Uterus (tissue), 4 donors: ENCODE results near the gene S100A4. TPM values are rescaled to one million over a fixed set of nuclear protein-coding genes. Genes with fewer than 3 reads are reported as not detected.

Experiments
- DNase-seq, 2 donors: peaks; one replicate each; pipeline ENCODE4 v3.0.0-alpha.2; 2019 to 2020
- H3K27ac ChIP-seq, 2 donors: fragments of 200-600 bp; sonication (generic); 1 replicate in 1 of 2; 2 replicates in 1 of 2; pipeline ENCODE4 v1.5.1; 2016 to 2018
- H3K27me3 ChIP-seq, 2 donors: fragments of 200-600 bp; sonication (generic); one replicate each; pipeline ENCODE4 v1.5.1; 2018 to 2019; ENCODE audit warnings: control low read depth in 1 of 2
- H3K36me3 ChIP-seq, 2 donors: fragments of 200-600 bp; sonication (generic); one replicate each; pipeline ENCODE4 v1.5.1; 2019; ENCODE audit warnings: control low read depth in 1 of 2
- H3K4me1 ChIP-seq, 2 donors: fragments of 200-600 bp; sonication (generic); one replicate each; pipeline ENCODE4 v1.5.1; 2018 to 2019; ENCODE audit warnings: control low read depth in 1 of 2
- H3K4me3 ChIP-seq, 2 donors: fragments of 200-600 bp; sonication (generic); 1 replicate in 1 of 2; 2 replicates in 1 of 2; pipeline ENCODE4 v1.5.1; 2018 to 2019; ENCODE audit warnings: mild to moderate bottlenecking in 1 of 2
- H3K9me3 ChIP-seq, 2 donors: fragments of 200-600 bp; sonication (generic); one replicate each; pipeline ENCODE4 v1.5.1; 2019; ENCODE audit warnings: control low read depth in 1 of 2
- POLR2A ChIP-seq, 2 donors: fragments of 450-650 bp; IDR thresholded peaks; one replicate each; pipeline ENCODE4 v1.6.1; 2016; ENCODE audit warnings: antibody characterized with exemption in 2 of 2, mild to moderate bottlenecking in 1 of 2, moderate library complexity in 1 of 2
- intact Hi-C: fragments of 100-400 bp; cut with DNase I; formaldehyde crosslinking; loops from one replicate; pipeline ENCODE4 v1.15.1; 2023; ENCODE audit warnings: low total_unique reads
- total RNA-seq, 4 donors: library from RNA; depleted of rRNA in 3 of 4; stranded (reverse); fragments of >200 nt in 3 of 4; gene quantifications; one replicate each; pipeline versions ENCODE4 v1.1.0 to v1.2.4, GENCODE V29; 2014 to 2023
- TF ChIP-seq, protein P1 (sequence below), 4 experiments: fragments of 200-600 bp in 2 of 4; fragments of 450-650 bp in 2 of 4; sonication (generic) in 2 of 4; IDR thresholded peaks; one replicate each; pipeline ENCODE4 v1.5.1; 2016 to 2019; ENCODE audit warnings: antibody characterized with exemption in 4 of 4, mild to moderate bottlenecking in 2 of 4, moderate library complexity in 1 of 4
- donor health status: DM: yes; HTN: yes; CAD: no.

S100A4 gene
- total RNA-seq, 4 donors from 2014 or later: 58.9 to 226 (median 155) TPM

- H3K4me1 ChIP-seq: peaks cover 8 to 23% of the 10 kb centered on the region in 2 donors
- intact Hi-C loops: no loop called here
- peak overlapping the region in 1 of 2 donors; percentile 2 for H3K4me3 ChIP-seq
- H3K36me3 ChIP-seq: no peaks in the 10 kb centered on the region
- H3K27me3 ChIP-seq: no peaks in the 10 kb centered on the region
- TF ChIP-seq, protein P1, sequence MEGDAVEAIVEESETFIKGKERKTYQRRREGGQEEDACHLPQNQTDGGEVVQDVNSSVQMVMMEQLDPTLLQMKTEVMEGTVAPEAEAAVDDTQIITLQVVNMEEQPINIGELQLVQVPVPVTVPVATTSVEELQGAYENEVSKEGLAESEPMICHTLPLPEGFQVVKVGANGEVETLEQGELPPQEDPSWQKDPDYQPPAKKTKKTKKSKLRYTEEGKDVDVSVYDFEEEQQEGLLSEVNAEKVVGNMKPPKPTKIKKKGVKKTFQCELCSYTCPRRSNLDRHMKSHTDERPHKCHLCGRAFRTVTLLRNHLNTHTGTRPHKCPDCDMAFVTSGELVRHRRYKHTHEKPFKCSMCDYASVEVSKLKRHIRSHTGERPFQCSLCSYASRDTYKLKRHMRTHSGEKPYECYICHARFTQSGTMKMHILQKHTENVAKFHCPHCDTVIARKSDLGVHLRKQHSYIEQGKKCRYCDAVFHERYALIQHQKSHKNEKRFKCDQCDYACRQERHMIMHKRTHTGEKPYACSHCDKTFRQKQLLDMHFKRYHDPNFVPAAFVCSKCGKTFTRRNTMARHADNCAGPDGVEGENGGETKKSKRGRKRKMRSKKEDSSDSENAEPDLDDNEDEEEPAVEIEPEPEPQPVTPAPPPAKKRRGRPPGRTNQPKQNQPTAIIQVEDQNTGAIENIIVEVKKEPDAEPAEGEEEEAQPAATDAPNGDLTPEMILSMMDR (IDR thresholded peaks at IDR 0.05): peak in 1 of 4 experiments; percentile 11
- TF ChIP-seq POLR2A (IDR thresholded peaks at IDR 0.05): peak in 1 of 2 donors; percentile 12
- no peaks in the 10 kb centered on the region for H3K9me3 ChIP-seq
- peak overlapping the region; percentile 84 to 92 for H3K27ac ChIP-seq
- peak; percentile 94 to 96 for DNase-seq
Measured at GRCh38 chr1:153506831-153507413, 38.7 kb downstream of the S100A4 start.

- no peaks in the 10 kb centered on the region for H3K36me3 ChIP-seq
- no peaks in the 10 kb centered on the region for H3K27me3 ChIP-seq
- TF ChIP-seq, protein P1 (IDR thresholded peaks at IDR 0.05): no peak
- no peak for TF ChIP-seq POLR2A (IDR thresholded peaks at IDR 0.05)
- no peak overlapping the region for H3K4me3 ChIP-seq
- intact Hi-C loops: no loop called here
- H3K4me1 ChIP-seq: peaks cover 8 to 21% of the 10 kb centered on the region in 2 donors
- H3K27ac ChIP-seq: peak overlapping the region; percentile 84 to 92
- no peaks in the 10 kb centered on the region for H3K9me3 ChIP-seq
- peak; percentile 50 to 58 for DNase-seq
Measured at GRCh38 chr1:153506386-153506785, 39.2 kb downstream of the S100A4 start.

GRCh38 chr1:153505576-153505975 is 40.0 kb downstream of the S100A4 start:
- Histone ChIP-seq H3K4me3 (no peak overlapping the region), H3K27ac (peak overlapping the region; percentile 84 to 92), H3K9me3 (no peaks in the 10 kb centered on the region), H3K4me1 (peaks cover 8 to 17% of the 10 kb centered on the region in 2 donors), H3K36me3 (no peaks in the 10 kb centered on the region), H3K27me3 (no peaks in the 10 kb centered on the region)
- intact Hi-C loops: no loop called here
- TF ChIP-seq, protein P1 (IDR thresholded peaks at IDR 0.05): no peak
- no peak for TF ChIP-seq POLR2A (IDR thresholded peaks at IDR 0.05)
- no peak for DNase-seq

- TF ChIP-seq, protein P1 (IDR thresholded peaks at IDR 0.05): no peak
- no peak for TF ChIP-seq POLR2A (IDR thresholded peaks at IDR 0.05)
- H3K27me3 ChIP-seq: no peaks in the 10 kb centered on the region
- H3K9me3 ChIP-seq: no peaks in the 10 kb centered on the region
- no peak for DNase-seq
- H3K4me1 ChIP-seq: peaks cover 8 to 17% of the 10 kb centered on the region in 2 donors
- H3K27ac ChIP-seq: no peak overlapping the region
- intact Hi-C loops: no loop called here
- no peak overlapping the region for H3K4me3 ChIP-seq
- no peaks in the 10 kb centered on the region for H3K36me3 ChIP-seq
Measured at GRCh38 chr1:153503766-153504165, 41.8 kb downstream of the S100A4 start.

DNA sequence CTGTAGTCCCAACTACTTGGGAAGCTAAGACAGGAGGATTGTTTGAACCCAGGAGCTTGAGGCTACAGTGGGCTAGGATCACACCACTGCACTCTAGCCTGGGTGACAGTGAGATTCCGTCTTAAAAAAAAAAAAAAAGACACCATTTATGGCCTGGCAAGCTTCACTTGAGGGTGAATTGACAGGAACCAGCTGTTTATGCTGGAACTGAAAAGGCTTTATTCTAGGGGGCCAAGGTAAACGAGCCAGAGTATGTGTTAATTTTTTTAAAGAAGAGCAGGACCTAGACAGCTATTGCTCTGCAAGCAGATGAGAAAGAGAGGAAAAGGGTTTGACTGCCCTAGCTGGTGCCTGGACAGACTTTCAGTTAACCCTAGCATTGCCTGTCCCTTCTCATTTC is 46.9 kb downstream of the S100A4 start:
- TF ChIP-seq, protein P1 (IDR thresholded peaks at IDR 0.05): no peak
- no peak for TF ChIP-seq POLR2A (IDR thresholded peaks at IDR 0.05)
- no peaks in the 10 kb centered on the region for H3K27me3 ChIP-seq
- H3K27ac ChIP-seq: no peak overlapping the region
- intact Hi-C loops: no loop called here
- no peaks in the 10 kb centered on the region for H3K9me3 ChIP-seq
- H3K36me3 ChIP-seq: no peaks in the 10 kb centered on the region
- no peak for DNase-seq
- no peak overlapping the region for H3K4me3 ChIP-seq
- H3K4me1 ChIP-seq: no peaks in the 10 kb centered on the region
